ENCODE measurements around the gene APOA4.
A peak's percentile ranks its signal among the peaks of the same experiment; 100 is the strongest.
"Not testable (repeated sequence)": the region's sequence is repeated elsewhere in the genome, so short reads cannot be mapped to it uniquely, and the experiment has no call there.

Gene APOA4

GRCh38 chr11:116837231-116838091, 14.4 kb upstream of the APOA4 start, which contains the start of gene APOA1:
Gene APOA1 (minus strand): TSS chr11:116837622. CDS start chr11:116837387, 235 bp downstream.
- Histone ChIP-seq H3K9me3 (ENCODE audit: control insufficient read depth, low read length) (no peaks in the 10 kb centered on the region), H3K4me1 (ENCODE audit: control insufficient read depth, insufficient read depth, low read length, poor library complexity, severe bottlenecking) (peaks cover 23% of the 10 kb centered on the region), H3K27ac (ENCODE audit: low read depth, low read length, severe bottlenecking) (peak within 1 kb of the TSS; percentile 64), H3K36me3 (ENCODE audit: control insufficient read depth, insufficient read depth, low read length) (no peaks in the 10 kb centered on the region), H3K4me3 (ENCODE audit: extremely low read depth, insufficient read depth, low read length, poor library complexity, severe bottlenecking) (peak within 1 kb of the TSS; percentile 5)
- 77 to 86% methylated on average over 12 to 14 of the region's 19 CpGs for WGBS, 2 experiments (ENCODE audit: insufficient coverage in 2 of 2)

- Histone ChIP-seq H3K4me1 (ENCODE audit: control insufficient read depth, insufficient read depth, low read length, poor library complexity, severe bottlenecking) (peaks cover 23% of the 10 kb centered on the region), H3K9me3 (ENCODE audit: control insufficient read depth, low read length) (no peaks in the 10 kb centered on the region), H3K27ac (ENCODE audit: low read depth, low read length, severe bottlenecking) (no peak overlapping the region), H3K4me3 (ENCODE audit: extremely low read depth, insufficient read depth, low read length, poor library complexity, severe bottlenecking) (no peak overlapping the region), H3K36me3 (ENCODE audit: control insufficient read depth, insufficient read depth, low read length) (no peaks in the 10 kb centered on the region)
- WGBS, 2 experiments (ENCODE audit: insufficient coverage in 2 of 2): 92 to 93% methylated on average over 7 of the region's 7 CpGs
Observed at GRCh38 chr11:116836632-116836991, 13.5 kb upstream of the APOA4 start.

GRCh38 chr11:116835791-116836631, 12.9 kb upstream of the APOA4 start:
- no peak overlapping the region for H3K27ac ChIP-seq (ENCODE audit: low read depth, low read length, severe bottlenecking)
- H3K9me3 ChIP-seq (ENCODE audit: control insufficient read depth, low read length): no peaks in the 10 kb centered on the region
- WGBS, 2 experiments (ENCODE audit: insufficient coverage in 2 of 2): 12 to 16% methylated on average over 44 to 51 of the region's 57 CpGs
- peaks cover 23% of the 10 kb centered on the region for H3K4me1 ChIP-seq (ENCODE audit: control insufficient read depth, insufficient read depth, low read length, poor library complexity, severe bottlenecking)
- no peaks in the 10 kb centered on the region for H3K36me3 ChIP-seq (ENCODE audit: control insufficient read depth, insufficient read depth, low read length)
- peak overlapping the region; percentile 18 for H3K4me3 ChIP-seq (ENCODE audit: extremely low read depth, insufficient read depth, low read length, poor library complexity, severe bottlenecking)

GRCh38 chr11:116835042-116835772, 12.1 kb upstream of the APOA4 start:
- Histone ChIP-seq H3K27ac (ENCODE audit: low read depth, low read length, severe bottlenecking) (no peak overlapping the region), H3K4me3 (ENCODE audit: extremely low read depth, insufficient read depth, low read length, poor library complexity, severe bottlenecking) (peak overlapping the region; percentile 18), H3K36me3 (ENCODE audit: control insufficient read depth, insufficient read depth, low read length) (no peaks in the 10 kb centered on the region), H3K9me3 (ENCODE audit: control insufficient read depth, low read length) (no peaks in the 10 kb centered on the region), H3K4me1 (ENCODE audit: control insufficient read depth, insufficient read depth, low read length, poor library complexity, severe bottlenecking) (peaks cover 23% of the 10 kb centered on the region)
- 67 to 72% methylated on average over 23 to 25 of the region's 28 CpGs for WGBS, 2 experiments (ENCODE audit: insufficient coverage in 2 of 2)

GRCh38 chr11:116834535-116835041, 11.5 kb upstream of the APOA4 start:
- not testable (repeated sequence) for H3K4me3 ChIP-seq (ENCODE audit: extremely low read depth, insufficient read depth, low read length, poor library complexity, severe bottlenecking); H3K27ac ChIP-seq (ENCODE audit: low read depth, low read length, severe bottlenecking); H3K9me3 ChIP-seq (ENCODE audit: control insufficient read depth, low read length); H3K36me3 ChIP-seq (ENCODE audit: control insufficient read depth, insufficient read depth, low read length)
- WGBS, 2 experiments (ENCODE audit: insufficient coverage in 2 of 2): 80 to 87% methylated on average over 12 to 13 of the region's 13 CpGs
- H3K4me1 ChIP-seq (ENCODE audit: control insufficient read depth, insufficient read depth, low read length, poor library complexity, severe bottlenecking): peaks cover 23% of the 10 kb centered on the region

GRCh38 chr11:116833816-116834534, 10.9 kb upstream of the APOA4 start:
- Histone ChIP-seq H3K27ac (ENCODE audit: low read depth, low read length, severe bottlenecking) (no peak overlapping the region), H3K4me1 (ENCODE audit: control insufficient read depth, insufficient read depth, low read length, poor library complexity, severe bottlenecking) (peaks cover 23% of the 10 kb centered on the region), H3K36me3 (ENCODE audit: control insufficient read depth, insufficient read depth, low read length) (no peaks in the 10 kb centered on the region), H3K4me3 (ENCODE audit: extremely low read depth, insufficient read depth, low read length, poor library complexity, severe bottlenecking) (no peak overlapping the region), H3K9me3 (ENCODE audit: control insufficient read depth, low read length) (no peaks in the 10 kb centered on the region)
- WGBS, 2 experiments (ENCODE audit: insufficient coverage in 2 of 2): 97% methylated on average over 11 to 12 of the region's 14 CpGs

GRCh38 chr11:116833491-116833815, 10.3 kb upstream of the APOA4 start:
- H3K36me3 ChIP-seq (ENCODE audit: control insufficient read depth, insufficient read depth, low read length): no peaks in the 10 kb centered on the region
- H3K4me1 ChIP-seq (ENCODE audit: control insufficient read depth, insufficient read depth, low read length, poor library complexity, severe bottlenecking): peaks cover 22% of the 10 kb centered on the region
- WGBS, 2 experiments (ENCODE audit: insufficient coverage in 2 of 2): 92% methylated on average over 10 of the region's 10 CpGs
- H3K27ac ChIP-seq (ENCODE audit: low read depth, low read length, severe bottlenecking): no peak overlapping the region
- no peaks in the 10 kb centered on the region for H3K9me3 ChIP-seq (ENCODE audit: control insufficient read depth, low read length)
- no peak overlapping the region for H3K4me3 ChIP-seq (ENCODE audit: extremely low read depth, insufficient read depth, low read length, poor library complexity, severe bottlenecking)

GRCh38 chr11:116832350-116833290, 9.5 kb upstream of the APOA4 start:
- Histone ChIP-seq H3K27ac (ENCODE audit: low read depth, low read length, severe bottlenecking) (no peak overlapping the region), H3K4me3 (ENCODE audit: extremely low read depth, insufficient read depth, low read length, poor library complexity, severe bottlenecking) (no peak overlapping the region), H3K4me1 (ENCODE audit: control insufficient read depth, insufficient read depth, low read length, poor library complexity, severe bottlenecking) (peaks cover 14% of the 10 kb centered on the region), H3K36me3 (ENCODE audit: control insufficient read depth, insufficient read depth, low read length) (no peaks in the 10 kb centered on the region), H3K9me3 (ENCODE audit: control insufficient read depth, low read length) (no peaks in the 10 kb centered on the region)
- 82 to 99% methylated on average over 10 of the region's 13 CpGs for WGBS, 2 experiments (ENCODE audit: insufficient coverage in 2 of 2)

GRCh38 chr11:116831790-116832349, 8.8 kb upstream of the APOA4 start:
- H3K9me3 ChIP-seq (ENCODE audit: control insufficient read depth, low read length): no peaks in the 10 kb centered on the region
- 100% methylated on average over 1 to 5 of the region's 7 CpGs for WGBS, 2 experiments (ENCODE audit: insufficient coverage in 2 of 2)
- H3K4me1 ChIP-seq (ENCODE audit: control insufficient read depth, insufficient read depth, low read length, poor library complexity, severe bottlenecking): peaks cover 7% of the 10 kb centered on the region
- no peaks in the 10 kb centered on the region for H3K36me3 ChIP-seq (ENCODE audit: control insufficient read depth, insufficient read depth, low read length)
- H3K4me3 ChIP-seq (ENCODE audit: extremely low read depth, insufficient read depth, low read length, poor library complexity, severe bottlenecking): no peak overlapping the region
- no peak overlapping the region for H3K27ac ChIP-seq (ENCODE audit: low read depth, low read length, severe bottlenecking)
